GM18519 (cell line): ENCODE data around the gene CLEC7A.

ENCODE experiments used
- ATAC-seq: cut with Tn5 transposase; IDR thresholded peaks from one replicate; pipeline ENCODE4 v1.9.1; 2021; ENCODE audit warnings: mild to moderate bottlenecking, moderate library complexity; ENCODE audit not compliant: unreplicated experiment, low FRiP score

Gene CLEC7A

DNA sequence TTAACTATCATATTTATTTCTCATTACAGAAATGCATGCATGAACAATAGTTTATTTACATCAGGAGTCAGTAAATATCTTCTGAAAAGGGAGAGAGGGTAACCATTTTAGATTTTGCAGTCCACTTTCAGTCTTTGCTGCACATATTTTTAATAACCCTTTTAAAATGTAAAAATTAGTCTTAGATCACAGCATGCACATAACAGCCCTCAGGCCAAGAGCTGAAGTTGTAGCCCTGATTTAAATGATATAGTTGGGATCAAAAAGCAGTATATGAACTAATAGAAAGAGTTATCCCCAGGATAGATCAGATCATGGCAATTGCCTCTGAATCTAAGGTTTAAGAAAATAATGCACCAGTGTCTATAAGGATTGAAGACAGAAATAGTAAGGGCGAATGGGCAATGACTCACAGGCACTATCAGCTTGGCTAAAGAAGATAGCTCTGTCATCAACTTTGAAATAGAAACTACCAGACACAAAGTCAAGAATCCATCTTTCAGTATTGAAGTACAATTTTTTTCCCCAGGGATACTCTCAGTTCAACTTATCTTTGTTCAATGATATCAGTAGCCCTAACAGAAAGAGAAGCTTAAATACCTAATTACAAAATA, 13.1 kb upstream of the CLEC7A start:
- ATAC-seq: no peak

DNA sequence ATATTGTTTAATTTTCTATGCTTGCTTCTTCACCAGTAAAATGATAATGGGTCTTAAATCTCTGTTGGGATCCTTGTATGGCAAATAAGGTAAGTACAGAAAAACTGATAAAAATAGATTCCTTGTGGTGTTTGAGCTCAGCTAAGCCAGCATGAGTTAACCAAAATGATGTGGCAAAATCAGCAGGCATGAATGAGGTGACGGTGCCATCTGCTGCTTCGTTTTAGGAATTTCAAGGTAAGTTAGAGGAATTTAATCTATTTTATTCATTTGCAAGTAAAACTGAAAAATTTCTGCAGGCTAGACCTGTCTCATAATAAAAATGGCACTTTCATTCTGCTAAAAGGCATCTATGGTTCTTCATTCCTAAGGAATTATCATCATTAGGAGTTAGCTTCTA, 10.0 kb upstream of the CLEC7A start:
- ATAC-seq: no peak

GRCh38 chr12:10136637-10137205, 6.7 kb upstream of the CLEC7A start:
- ATAC-seq: no peak

DNA sequence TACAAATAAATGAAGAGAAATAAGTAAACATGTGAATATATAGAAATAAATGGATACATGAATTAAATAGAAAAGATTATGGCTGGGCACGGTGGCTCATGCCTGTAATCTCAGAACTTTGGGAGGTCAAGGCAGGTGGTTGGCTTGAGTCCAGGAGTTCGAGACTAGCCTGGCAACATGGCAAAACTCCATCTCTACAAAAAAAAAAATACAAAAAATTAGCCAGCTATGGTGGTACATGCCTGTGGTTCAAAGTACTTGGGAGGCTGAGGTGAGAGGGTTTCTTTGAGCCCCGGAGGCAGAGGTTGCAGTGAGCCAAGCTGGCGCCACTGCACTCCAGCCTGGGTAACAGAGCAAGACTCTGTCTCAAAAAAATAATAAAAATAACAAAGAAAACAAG, 5.1 kb upstream of the CLEC7A start:
- ATAC-seq: no peak

DNA sequence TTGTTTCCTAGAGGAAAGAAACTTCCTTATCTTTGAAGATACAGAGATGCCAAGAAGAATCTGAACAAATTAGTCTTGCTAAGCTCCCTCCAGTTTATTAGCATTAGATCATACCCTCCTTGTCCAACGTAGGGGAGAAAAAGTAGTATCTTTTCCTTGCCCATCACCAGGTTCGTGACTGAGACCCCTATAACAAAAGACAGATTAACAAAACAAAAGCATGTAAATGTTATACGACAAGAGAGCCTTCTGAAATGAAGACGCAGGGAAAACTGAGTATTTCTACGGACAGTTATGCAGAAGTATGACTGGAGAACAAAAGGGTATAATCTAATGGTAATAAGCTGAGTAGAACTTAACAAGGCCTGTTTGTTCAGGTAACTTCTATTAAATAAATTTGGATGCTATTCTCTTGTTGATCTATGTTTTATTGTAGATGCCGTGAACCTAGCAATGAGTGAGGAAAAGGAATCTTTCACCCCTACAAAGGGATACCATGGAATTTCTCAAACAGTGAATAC, 2.9 kb upstream of the CLEC7A start:
- no peak for ATAC-seq

DNA sequence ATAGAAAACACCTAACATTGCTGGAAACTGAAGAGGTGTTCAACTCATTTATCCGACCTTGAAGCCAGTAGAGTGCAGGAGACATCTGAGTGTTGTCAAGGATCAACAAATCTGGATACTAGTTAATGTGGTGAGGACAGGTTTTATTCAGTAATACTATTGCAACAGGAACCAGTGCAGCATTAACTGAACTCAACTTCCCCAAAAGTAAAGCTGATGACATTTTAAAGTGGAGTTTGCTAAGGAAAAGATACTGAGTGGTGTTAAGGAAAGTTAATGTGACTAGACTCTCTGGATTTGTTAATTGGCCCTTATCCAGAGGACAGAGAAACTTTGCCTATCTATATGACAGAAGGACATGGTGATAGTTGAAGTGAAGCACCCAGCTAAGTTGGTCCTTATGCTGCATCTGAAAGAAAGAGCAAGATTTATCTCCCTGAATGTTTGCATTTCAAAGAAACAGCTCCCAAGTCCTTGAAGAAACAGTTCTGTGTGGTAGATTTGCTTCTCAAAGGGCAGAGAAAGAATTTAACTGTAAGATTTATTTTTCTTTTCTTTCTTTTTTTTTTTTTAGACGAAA, 1.2 kb upstream of the CLEC7A start:
- no peak for ATAC-seq

DNA sequence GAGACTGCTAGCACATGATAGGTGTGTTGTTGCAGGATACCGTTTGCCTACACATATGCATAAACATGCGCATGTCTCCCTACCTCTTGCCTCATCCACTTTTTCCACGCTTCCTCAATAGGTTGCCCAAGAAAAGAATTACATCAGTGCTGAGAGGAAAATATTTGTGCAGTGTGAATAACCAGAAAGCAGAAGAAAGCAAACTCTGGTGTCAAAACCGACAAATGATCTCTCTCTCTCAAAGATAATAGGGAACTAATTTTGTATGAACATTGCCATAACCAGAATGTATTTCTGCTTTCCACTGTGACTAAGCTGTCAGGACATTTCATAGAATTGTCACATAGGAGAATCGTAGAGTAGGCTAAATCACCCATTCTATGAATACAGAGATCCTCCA, 1.3 kb downstream of the CLEC7A start:
- ATAC-seq: no peak

GRCh38 chr12:10126413-10126812, 3.6 kb downstream of the CLEC7A start:
- ATAC-seq: no peak

GRCh38 chr12:10122689-10123088, 7.3 kb downstream of the CLEC7A start:
- ATAC-seq: no peak

DNA sequence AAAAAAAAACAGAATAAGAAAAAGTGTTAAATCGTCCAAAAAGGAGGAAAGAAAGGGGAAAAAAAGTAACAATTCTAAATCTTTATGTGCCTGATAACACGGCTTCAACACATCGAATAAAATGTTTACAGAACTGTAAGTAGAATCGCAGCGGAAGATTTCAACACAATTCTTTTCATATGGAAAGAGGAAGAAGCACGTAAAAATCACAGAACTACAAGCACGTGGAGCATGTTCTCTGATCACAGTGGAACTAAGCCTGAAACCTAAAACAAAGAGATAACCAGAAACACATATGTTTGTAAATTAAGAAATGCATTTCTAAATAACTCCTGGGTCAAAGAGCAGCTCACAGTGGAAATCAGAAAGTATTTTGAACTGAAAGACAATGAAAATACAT, 8.7 kb downstream of the CLEC7A start:
- ATAC-seq: no peak

DNA sequence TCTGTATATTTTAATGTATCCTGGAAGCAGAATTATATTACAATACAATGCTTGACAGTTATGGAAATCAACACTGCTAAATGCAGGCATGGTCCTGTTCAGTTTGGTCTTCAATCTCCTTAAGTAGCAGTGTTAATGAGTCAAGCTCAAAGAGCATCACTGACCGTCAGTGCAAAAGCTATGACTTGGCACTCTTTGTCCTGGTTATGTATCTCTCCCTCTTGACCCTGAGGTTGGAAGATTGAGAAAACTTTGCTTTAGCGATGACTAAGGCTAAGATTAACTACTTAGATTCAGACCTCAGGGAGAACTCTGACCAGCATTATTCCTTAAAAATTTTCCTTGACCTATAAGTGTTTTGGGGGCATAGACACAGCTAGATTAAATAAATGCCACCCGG, 10.9 kb downstream of the CLEC7A start:
- ATAC-seq: no peak

- no peak for ATAC-seq
These were observed 14.1 kb downstream of the CLEC7A start for GRCh38 chr12:10115890-10116289.

- no peak for ATAC-seq
These were observed 14.7 kb downstream of the CLEC7A start for GRCh38 chr12:10115311-10115710.

- no peak for ATAC-seq
These were observed 16.1 kb downstream of the CLEC7A start for GRCh38 chr12:10113920-10114319.

- ATAC-seq: no peak
These were observed 16.9 kb downstream of the CLEC7A start for GRCh38 chr12:10113075-10113474.

- ATAC-seq: no peak
These were observed 18.5 kb downstream of the CLEC7A start for GRCh38 chr12:10111451-10111850.

DNA sequence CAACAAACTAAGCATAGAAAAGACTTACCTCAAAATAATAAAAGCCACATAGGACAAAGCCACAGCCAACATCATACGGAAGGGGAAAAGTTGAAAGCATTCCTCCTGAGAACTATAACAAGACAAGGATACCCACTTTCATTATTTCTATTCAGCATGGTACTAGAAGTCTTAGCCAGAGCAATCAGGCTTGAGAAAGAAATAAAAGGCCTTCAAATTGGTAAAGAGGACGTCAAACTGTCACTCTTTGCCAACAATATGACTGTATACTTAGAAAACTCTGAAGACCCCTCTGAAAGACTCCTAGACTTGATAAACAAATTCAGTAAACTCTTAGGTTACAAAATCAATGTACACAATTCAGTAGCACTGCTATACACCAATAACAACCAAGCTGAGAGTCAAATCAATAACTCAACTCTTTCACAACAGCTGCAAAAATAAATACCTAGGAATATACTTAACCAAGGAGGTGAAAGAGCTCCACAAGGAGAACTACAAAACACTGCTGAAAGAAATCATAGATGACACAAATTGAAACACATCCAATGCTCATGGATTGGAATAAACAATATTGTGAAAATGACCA, 19.6 kb downstream of the CLEC7A start:
- no peak for ATAC-seq

GRCh38 chr12:10102322-10102721, 27.7 kb downstream of the CLEC7A start:
- ATAC-seq: no peak

- no peak for ATAC-seq
These were observed 28.3 kb downstream of the CLEC7A start for GRCh38 chr12:10101648-10102220.

DNA sequence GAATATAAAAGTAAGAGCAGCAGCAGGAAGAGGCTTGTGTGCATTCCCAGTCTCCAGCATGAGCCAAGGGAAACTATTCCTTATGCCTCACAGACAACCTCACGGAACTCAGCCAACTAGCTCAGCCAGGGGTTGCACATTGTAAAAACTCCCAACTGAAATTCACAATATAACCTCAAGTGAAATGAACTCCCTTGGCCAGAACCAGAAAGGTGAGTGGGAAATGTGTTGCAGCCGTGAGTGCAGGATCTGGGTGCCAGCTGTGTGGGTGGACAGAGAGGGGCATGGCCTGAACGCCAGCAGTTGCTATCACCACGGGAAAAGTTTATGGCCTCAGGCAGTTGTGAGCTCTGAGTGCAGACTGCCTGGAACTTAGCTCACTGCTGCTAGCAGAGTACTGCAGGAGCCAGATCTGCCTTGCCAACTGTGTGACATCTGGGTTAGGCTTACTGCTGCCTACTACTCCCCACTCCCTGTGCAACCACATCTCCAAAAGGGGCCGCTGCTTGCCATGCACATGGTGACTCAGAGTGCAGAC, 28.9 kb downstream of the CLEC7A start:
- no peak for ATAC-seq

DNA sequence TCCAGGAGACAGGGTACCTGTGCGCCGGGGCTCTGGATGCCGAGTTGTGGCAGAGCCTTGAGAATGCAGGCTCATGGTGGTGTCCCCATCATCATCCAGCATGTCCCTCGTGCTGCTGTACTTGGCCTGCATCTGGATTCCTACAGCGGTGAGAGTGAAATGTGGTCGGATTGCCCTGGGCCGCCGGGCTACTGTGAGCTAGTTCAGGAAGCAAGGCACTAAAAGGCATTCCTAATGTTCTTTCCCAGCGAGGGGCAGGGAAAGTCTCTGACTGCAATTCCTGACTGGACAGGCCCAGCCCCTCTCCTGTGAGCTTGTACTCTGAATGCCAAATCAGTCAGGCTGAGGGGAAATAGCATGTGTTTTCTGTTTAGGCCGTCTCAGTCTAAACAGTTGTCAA, 31.2 kb downstream of the CLEC7A start, which contains the start of gene CLEC1A:
CLEC1A (minus strand) TSS at position 195 of the 400 bp plus-strand sequence; CDS start at position 132, 63 bp downstream.
- ATAC-seq: no peak
